A549 treated with DMSO at 1 μM for 4 hours (cell line): Measurements from ENCODE around the gene OR4B1. TPM values are rescaled to one million over a fixed set of nuclear protein-coding genes. Genes with fewer than 3 reads are reported as not detected.

ENCODE experiments used
- total RNA-seq: library from RNA; stranded (reverse); fragments of 200-300 nt; extraction: Qiagen RNA extraction; gene quantifications from 5 replicates; pipeline ENCODE4 v1.2.3, GENCODE V29; 2022; ENCODE audit warnings: low read depth

OR4B1 gene, protein sequence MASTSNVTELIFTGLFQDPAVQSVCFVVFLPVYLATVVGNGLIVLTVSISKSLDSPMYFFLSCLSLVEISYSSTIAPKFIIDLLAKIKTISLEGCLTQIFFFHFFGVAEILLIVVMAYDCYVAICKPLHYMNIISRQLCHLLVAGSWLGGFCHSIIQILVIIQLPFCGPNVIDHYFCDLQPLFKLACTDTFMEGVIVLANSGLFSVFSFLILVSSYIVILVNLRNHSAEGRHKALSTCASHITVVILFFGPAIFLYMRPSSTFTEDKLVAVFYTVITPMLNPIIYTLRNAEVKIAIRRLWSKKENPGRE
- total RNA-seq = not detected in 5 replicates

DNA sequence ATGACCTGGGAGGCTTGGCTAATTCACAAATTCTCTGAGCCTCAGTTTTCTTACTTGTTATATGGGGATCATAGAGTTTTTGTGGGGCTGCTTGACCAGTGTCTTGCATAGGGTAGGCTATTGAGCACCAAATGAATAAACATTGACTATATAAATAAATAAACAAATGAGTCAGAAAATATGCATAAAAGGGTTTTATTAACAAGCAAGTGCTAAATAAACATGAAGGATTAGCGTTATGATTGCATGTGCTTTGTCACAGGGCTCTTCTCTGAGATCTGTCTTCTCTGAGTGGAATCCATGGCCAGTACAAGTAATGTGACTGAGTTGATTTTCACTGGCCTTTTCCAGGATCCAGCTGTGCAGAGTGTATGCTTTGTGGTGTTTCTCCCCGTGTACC lies at the start of gene OR4B1:
Gene OR4B1 (plus strand): TSS at position 301 of the 400 bp plus-strand sequence. CDS start 0 bp downstream, at position 301.

DNA sequence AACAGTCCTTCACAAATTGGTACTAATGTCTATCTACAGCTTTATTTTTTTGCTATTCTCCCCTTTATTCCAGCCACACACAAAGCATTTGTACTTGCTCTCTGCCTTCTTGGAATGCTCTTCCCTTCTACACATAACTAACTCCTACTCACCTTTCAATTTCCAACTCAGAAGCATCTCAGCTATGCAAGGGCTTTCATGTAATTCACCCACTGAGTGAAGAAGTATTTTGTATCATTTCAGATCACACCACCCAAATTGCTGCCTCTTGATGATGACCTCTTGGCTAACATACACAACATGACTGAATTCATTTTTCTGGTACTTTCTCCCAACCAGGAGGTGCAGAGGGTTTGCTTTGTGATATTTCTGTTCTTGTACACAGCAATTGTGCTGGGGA lies 28.2 kb downstream of the OR4B1 start, which contains the start of gene OR4X2:
Gene OR4X2 (plus strand): TSS at position 301 of the 400 bp plus-strand sequence. CDS start 0 bp downstream, at position 301.

GRCh38 chr11:48263423-48263911 lies 46.9 kb downstream of the OR4B1 start, which contains the start of gene OR4X1:
Gene OR4X1 (plus strand): TSS chr11:48263861. CDS start chr11:48263861, 0 bp downstream.

Other genes with a start within 250 kb of the OR4B1 start
- 36.5 to 56.4 TPM (median 53.9 TPM) in 5 replicates for gene PTPRJ, start 236.3 kb upstream of the OR4B1 start, total RNA-seq
- not detected in 5 replicates for gene OR4X2, start 28.3 kb downstream of the OR4B1 start, total RNA-seq
- not detected in 5 replicates for gene OR4X1, start 47.1 kb downstream of the OR4B1 start, total RNA-seq
- not detected in 5 replicates for gene OR4S1, start 89.4 kb downstream of the OR4B1 start, total RNA-seq
- gene OR4C3, start 108.1 kb downstream of the OR4B1 start, total RNA-seq = not detected in 5 replicates
- gene OR4C5, start 149.7 kb downstream of the OR4B1 start, total RNA-seq = not detected in 5 replicates